Measurements from ENCODE around the gene SPIRE1.
"Not testable (repeated sequence)": the region's sequence is repeated elsewhere in the genome, so short reads cannot be mapped to it uniquely, and the experiment has no call there.

SPIRE1 gene

DNA sequence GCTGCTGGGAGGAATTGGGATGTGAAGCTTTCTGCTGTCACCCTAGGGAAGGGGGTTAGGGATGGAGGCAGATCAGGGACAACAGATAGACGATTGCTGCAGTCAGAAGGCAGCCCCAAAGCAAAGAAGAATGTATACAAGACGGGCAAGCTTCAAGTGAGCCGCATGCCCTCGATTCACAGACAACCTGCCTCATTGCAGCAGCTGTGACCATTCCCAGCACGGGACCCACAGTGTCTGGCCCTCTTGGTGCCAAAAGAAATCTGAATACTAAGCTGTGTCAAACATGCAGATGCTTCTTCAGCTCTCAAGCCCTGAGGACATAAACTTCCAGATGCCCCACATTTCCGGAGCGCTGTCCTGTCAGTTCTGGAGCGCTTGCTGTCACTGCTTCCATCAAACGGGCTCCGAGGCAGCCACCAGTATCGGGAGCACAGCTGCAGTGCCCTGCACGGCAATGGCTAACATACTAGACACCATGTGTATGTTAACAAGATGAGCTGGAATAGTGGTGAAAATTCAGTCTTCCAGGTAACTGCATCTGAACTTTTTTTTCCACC, 216.4 kb downstream of the SPIRE1 start:
- DNase-seq, result no peak

DNA sequence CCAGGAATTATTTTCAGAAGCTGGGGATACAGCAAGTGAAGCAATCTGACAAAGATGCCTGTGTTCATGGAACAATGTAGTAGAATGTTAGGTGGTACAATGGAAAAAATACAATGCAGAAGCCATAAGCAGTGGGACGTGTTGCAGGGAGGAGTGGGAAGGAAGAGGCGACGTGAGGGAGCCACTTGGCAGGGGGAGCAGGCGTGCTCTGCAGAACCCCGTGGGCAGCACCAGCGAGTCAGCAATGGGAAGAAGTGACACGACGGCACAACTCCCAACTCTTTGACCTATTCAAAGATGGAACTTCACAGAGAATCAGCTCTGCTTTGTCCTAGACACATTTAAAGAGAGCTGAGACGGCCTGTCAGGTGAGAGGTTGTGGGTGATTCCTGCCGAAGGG, 219.7 kb downstream of the SPIRE1 start:
- DNase-seq, result no peak

DNA sequence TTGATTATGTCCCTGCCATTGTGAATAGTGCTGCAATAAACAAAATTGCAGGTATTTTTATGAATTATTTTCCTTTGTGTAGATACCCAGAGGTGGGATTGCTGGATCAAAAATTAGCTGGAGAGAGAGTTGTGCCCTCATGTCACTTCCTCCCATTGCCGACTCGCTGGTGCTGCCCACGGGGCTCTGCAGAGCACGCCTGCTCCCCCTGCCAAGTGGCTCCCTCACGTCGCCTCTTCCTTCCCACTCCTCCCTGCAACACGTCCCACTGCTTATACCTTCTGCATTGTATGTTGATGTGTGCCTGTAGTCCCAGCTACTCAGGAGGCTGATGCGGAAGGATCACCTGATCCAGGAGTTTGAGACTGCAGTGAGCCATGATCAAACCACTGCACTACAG, 222.0 kb downstream of the SPIRE1 start:
- no peak for DNase-seq

DNA sequence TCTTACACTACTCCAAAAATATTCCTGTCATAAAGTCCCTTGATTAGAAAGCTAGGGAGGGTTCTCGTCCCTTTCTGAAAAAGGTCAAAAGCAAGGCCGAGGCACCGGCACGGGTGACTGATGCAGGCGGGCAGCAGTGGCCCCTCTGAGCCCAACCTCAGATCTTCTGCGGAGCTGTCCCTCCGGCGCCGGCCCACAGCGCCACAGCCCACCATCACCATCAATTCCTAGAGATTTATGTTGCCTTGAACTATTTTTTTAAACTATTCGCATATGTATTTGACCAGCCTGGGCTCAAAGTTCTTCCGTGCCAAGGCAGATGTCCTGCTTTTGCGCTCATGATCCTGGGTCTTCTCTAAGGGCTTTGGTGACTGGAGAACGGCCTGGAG, 223.4 kb downstream of the SPIRE1 start:
- no peak for DNase-seq

DNA sequence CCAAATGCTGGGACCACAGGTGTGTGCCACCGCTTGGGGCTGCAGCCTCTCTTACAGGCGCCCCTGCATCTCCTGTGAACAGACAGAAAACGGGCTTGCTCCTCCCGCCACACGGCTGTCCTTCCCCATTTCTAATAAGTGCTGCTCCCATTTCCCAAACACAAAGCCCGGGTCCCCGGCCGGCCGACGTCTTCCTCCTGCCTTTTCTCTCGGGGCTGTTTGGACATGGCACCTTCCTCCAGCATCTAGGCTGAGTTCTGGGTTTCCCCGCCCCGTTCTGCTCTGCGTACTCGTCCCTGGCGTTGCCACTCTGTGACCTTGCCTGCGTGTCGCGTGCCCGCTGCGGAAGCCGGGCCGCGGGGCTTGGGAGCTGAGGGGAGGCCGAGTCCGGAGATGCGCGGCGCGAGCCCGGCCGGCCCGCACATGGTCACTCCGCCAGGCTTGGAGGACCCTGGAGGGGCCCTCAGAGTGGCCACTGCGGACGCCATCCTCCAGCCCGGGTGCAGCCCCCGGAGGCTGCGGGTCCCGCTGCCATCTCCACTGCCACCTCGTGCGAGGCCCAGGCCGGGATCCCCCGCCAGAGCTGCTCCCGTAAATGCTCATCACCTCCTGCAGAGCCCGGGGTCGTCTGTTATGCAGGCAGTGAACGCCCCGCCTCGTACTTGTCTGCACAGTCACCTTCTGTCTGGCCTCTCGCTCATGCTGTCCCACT, 223.9 kb downstream of the SPIRE1 start:
- no peak for DNase-seq

DNA sequence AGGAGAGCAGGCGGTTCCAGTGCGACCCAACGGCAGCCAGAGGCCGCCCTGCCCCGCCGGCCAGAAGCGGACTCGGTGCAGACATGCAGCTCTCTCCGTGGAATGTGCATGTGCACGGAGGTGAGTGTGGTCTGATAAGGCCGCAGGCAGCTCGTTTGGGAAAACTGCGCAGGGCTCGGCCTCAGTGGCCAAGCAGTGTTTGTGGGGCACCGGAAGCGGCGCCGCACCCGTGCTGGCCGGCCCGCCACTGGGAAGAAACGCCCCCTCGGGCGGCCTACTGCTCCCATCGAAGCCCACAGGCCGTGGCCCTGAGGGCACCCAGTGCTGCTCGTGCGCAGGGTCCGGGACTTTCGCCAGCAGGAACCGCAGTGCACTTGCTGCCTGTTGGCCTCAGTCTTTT, 225.0 kb downstream of the SPIRE1 start:
- DNase-seq, result no peak

DNA sequence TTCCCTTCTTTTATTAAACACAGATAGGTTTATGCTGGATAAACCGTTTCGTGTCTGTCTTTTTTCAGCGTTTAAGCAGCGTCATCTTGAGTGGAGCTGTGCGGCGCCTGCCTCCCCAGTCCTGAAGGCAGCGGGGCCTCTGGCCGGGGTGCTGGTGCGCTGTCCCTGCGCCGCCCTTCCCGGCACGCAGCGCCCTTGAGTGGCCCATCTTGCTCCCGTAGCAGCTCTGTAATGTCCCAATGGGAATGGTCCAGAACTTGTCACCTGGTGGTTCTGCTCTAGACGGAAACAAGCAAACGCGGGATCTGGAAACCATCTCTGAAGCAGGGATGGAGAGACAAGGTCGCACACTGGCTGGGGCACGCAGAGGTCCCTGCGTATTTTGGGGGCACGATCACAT, 225.7 kb downstream of the SPIRE1 start:
- DNase-seq, result no peak

DNA sequence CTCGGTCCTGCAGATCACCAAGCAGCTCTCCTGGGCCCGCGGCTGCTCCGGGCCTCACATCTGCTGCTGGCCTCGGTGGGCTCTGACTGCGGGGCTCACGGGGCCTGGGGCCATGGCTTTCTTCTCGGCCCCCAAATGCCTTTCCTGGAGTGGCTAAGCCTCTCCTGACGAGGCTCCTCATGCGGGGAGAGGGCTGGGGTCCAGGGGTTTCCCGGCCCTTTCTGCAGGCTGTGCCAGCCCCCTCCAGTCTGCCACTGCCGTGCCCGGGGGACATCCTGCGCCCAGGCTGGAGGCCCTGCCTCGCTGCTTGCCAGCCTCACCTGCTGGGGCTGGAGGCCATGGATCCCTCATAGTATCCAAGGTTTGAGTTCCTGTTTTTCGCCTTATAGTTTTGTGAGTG, 226.3 kb downstream of the SPIRE1 start:
- DNase-seq, result no peak

DNA sequence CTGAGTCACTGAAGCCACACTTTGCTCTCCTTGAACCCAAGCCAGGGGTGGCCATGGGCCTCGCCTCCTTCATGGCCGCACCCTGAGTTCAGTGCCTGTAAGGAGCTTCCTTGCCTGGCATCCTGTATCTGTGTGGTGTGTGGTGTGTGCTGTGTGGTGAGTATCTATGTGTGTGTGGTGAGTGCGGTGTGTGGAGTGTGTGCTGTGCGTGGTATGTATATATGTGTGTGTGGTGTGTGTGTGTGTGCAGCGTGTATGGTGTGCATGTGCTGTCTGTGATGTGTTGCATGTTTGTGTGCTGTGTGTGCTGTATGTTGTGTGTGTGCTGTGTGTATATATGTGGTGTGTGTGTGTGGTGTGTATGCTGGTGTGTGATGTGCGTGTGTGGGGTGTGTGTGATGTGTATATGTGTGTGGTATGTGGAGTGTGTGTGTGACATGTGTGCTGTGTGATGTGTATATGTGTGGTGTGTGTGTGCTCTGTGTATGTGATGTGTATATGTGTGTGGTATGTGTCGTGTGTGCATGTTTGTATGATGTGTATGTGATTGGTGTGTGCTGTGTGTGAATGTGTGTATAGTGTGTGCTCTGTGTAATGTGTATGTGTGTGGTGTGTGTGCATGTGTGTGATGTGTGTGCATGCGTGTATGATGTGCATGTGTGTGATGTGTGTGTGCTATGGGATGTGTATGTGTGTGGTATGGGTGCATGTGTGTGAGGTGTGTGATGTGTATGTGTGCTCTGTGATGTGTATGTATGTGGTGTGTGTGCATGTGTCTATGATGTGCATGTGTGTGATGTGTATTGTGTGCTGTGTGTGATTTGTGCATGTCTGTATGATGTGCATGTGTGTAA, 227.5 kb downstream of the SPIRE1 start:
- DNase-seq, result no peak

DNA sequence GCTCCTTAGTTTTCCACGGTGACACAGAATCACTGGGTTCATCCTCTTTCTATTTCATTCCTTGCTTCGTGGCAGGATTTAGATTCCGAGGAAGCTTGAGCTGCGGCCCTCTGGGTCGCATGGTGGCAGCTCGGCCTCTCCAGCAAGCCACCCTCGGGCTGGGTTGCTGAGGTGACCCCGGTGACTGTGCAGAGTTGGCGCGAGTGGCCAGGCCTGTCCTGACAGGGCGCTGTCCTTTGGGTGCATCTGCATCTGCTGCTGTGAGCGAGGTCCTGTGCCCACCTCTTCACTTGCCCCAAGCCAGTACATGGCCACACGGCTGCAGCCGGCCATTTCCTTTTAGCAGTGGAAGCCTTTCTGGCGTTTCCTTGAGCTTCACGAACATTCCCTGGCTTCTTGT, 228.4 kb downstream of the SPIRE1 start:
- no peak for DNase-seq

DNA sequence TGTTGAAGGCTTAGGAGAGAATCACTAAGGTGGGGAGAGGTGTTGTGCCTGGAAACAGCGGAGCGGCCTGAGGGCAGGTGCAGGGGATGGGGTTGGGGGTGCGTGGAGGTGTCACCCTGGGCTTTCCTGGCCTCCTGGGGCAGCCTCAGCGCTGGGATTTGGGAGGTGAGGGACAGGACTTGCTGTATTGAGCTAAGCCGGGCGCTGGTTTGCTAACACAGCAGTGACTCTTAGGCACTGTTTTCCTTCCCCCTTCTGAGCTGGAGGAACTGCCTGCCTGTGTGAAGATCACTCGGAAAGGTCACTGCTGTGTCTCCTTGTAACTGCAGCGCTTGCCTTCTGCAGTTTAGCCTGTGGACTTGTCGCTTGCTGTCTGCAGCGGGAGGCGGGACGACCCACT, 229.0 kb downstream of the SPIRE1 start:
- DNase-seq, result no peak

DNA sequence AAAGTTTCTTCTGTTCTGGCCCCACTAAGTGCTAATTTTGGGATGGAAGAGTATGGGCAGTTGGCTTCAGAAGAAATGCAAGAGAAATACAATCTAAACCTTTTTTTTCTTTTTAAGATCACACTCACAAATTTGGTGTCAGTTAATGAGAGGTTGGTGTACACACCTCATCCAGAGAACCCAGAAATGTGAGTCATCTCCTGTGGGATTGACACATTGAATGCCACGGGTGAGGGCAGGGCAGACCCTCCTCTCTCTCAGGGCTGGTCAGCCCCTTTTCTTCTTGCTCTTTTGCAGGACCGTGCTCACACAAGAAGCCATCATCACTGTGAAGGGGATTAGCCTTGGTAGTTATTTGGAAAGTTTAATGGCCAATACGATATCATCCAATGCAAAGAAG, 231.0 kb downstream of the SPIRE1 start:
- no peak for DNase-seq

DNA sequence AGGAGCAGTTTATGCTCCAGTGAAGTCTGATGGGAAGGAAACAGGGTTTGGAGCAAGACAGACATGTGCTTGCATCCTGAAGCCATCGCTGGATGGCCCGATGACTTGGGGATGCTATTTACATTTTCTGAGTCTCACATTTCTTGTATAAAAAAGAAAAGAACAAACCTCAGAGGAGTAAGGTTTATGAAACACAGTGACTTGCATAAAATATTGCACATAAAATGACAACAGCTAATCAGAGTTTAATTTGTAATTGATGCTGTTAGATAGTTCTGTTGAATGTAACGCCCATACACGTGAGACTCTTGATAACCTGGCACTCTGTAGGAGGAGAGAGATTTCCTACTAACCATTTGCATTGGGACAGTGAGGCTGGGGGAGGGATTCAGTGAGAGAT, 233.7 kb downstream of the SPIRE1 start:
- DNase-seq, result no peak

DNA sequence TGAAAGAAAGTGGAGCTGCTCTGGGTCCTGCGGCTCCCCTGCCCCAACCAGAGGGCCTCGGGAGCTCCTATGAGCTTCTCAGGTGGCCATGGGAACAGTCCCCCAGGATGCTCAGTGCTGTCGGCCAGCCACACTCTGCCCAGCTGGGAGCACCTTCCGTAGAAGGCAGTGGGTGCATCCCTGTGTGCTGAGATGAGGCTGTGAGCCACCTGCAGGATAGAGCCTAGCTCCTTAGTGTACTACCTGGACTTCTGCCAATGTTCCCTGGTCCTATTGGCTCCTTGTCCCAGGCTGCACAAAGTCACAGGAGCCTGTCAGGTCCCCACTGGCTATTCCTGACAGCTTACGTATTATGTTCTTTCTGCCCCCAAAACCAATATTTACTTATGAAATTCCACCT, 234.1 kb downstream of the SPIRE1 start:
- DNase-seq, result no peak

DNA sequence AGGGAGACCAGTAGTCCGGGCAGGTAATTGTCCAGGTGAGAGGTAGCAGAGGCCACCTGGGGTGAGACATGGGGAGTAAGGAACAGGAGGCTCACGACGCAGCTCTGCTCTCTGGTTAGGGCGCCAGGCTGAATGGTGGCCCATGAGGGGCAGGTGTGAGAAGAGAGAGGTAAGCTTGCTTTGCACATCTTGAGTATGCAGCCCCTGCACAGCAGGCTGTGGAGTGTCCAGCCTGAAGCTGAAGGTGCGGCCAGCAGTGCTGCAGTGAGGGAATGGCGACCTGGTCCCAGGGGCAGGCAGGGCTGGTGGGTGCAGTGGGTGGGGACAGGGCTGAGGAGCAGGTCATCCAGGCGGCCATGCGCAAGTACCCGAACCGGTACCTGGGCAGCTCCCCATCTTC, 234.5 kb downstream of the SPIRE1 start:
- DNase-seq, result no peak

DNA sequence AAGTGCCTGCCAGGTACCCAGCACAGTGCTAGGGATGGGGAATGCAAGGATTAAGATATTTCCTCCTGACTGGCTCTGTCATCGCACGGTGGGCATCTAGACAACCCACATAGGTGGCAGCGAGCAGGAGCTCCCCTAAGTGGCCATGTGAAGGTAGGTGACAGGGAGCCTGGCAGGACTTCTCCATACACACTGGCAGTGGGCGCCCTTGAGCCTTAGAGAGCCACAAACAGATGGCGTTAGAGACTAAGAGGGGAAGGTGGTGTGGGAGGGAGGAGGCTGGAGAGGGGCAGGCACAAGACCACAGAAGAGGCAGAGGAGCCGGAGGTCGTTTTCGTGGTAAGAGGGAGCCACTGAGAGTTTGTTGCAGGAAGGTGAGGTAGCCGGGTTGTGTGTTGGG, 235.0 kb downstream of the SPIRE1 start:
- DNase-seq, result no peak

DNA sequence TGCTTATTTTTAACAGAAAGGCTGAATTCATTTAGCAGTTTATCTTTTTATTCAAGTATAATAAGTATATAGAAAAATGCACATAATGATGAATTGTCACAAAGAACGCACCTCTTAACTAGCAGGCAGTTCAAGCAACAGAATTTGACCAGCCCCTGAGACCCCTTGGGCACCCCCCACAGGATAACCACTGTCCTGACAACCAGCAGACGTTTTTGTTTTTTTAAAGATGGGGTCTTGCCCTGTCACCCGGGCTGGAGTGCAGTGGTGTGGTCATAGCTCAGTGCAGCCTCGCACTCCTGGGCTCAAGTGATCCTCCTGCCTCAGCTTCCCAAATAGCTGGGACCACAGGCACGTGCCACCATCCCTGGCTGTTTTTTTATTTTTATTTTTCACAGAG, 236.2 kb downstream of the SPIRE1 start:
- no peak for DNase-seq

DNA sequence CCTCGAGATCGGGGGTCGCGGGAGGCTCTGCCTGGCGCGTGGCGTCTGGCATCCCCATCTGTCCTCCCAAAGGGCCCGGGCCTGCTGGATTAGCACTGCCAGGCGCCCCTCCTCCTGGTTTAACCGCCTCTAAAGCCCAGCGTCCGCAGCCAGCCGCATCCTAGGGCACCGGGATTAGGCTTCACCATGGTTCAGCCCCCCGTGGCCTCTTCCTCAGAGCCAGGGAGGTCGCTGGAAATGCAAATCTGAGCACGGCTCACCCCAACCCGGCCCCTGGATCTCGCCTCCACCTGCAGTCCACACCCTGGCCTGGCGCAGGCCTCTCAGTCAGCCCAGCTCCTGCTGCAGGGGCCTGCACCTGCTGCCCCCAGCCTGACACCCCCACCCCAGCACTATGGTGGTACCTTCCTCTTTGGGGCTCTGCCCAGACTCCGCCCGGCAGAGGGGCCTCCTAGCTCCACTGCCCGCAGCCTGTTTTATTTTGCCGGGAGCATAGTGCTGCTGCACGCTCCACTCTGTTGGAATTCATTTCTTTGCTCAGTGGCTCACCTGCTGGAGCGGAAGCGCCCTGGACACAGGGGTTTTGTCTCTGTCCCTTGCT, 237.0 kb downstream of the SPIRE1 start:
- no peak for DNase-seq

DNA sequence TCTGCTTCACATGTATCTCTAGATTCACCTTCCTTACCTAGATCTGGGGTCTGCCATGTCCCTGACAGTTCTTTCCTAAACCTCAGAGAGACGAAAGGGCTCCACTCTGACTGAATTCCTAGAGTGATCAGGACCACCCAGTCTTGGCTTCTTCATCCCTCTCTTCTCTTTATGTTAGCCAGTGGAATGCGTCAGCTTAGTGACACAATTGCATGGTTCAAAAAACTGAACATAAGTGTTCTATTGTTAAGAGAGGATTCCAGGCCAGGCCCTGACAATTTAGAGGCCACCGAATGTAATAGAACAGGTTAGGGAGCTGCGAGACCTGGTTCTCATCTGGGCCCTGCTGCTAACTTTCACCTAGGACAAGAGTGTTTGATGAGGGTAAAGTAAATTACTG, 240.2 kb downstream of the SPIRE1 start:
- DNase-seq, result no peak

DNA sequence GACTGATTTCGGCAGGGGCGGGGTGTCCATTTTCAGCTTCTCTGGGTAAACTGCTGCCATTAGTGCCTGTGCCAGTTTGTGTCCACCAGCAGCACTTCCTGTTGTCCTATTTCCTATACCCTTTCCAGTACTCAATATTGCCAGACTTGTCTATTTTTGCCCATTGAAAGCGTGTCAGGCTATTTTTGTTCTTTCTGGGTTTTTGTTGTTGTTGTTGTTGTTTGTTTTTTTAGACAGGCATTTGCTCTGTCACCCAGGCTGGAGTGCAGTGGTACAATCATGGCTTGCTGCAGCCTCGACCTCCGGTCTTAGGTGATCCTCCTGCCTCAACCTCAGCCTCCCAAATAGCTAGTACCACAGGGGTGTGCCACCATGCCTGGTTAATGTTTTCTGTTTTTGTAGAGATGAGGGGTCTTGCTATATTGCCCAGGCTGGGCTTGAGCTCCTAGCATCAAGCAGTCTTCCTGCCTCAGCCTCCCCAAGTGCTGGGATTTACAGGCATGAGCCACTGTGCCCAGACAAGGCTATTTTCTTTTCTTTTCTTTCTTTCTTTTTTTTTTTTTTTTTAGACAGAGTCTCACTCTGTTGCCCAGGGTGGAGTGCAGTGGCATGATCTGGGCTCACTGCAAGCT, 241.7 kb downstream of the SPIRE1 start:
- no peak for DNase-seq

DNA sequence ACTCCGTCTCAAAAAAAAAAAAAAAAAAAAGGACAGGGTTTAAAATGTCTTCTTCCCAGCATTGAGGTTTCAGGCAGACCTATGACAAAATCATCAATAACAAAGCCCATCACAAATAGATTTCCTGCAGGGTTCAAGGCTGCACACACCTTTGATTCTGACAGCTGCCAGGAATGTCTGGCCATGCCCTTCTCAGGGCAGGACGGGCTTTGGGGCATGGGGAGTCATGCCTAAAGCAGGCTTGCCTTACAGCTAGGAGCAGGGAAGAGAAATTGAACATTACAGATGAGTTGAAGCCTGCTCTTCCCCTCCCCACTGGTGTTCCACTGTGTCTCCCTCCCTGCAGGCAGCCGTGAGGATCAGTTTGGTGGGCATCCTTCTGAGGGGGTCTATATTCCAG, 246.5 kb downstream of the SPIRE1 start:
- DNase-seq, result no peak

DNA sequence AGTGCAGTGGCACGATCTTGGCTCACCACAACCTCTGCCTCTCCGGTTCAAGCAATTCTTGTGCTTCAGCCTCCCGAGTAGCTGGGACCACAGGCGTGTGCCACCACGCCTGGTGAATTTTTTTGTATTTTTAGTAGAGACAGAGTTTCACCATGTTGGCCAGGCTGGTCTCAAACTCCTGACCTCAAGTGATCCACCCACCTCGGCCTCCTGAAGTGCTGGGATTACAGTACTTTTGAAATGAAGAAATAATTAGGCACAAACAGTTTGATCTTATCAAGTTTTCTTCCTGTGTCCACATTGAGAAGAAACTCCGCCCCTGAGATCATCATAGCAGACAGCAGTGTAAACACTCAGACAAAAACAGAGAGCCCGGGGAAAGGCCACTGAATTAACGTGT, 247.2 kb downstream of the SPIRE1 start:
- DNase-seq, result not testable (repeated sequence)

DNA sequence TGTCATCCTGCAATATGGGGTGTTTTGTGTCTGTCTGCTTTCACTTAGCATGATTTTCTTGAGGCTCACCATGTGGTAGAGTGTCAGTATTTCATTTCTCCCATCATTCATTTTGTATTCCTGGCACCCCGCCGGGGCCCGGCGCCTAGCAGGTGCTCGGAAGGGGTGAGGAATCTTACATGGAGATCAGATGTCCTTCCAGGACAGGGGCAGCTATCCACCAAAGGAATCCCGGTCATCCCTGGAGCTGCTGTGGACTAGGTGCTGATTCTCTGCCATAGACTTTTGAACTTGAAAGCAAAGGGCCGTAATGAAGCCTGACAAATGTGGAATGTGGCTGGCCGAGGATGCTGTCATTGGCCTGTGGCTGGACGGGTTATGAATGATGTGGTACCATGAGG, 247.8 kb downstream of the SPIRE1 start:
- no peak for DNase-seq
